Ascending aorta (tissue), 2 donors: ENCODE results near the gene XPO6. TPM values are rescaled to one million over a fixed set of nuclear protein-coding genes. Genes with fewer than 3 reads are reported as not detected.
A peak's percentile ranks its signal among the peaks of the same experiment; 100 is the strongest.

Source experiments
- DNase-seq, 2 donors: peaks; one replicate each; pipeline ENCODE4 v3.0.0-alpha.2; 2019; ENCODE audit warnings: low spot score in 2 of 2
- H3K27ac ChIP-seq, 2 donors: fragments of 200-600 bp; sonication (generic); one replicate each; pipeline ENCODE4 v1.5.1; 2016 to 2017; ENCODE audit warnings: mild to moderate bottlenecking in 1 of 2
- H3K27me3 ChIP-seq: fragments of 200-600 bp; sonication (generic); one replicate; pipeline ENCODE4 v1.5.1; 2017
- H3K36me3 ChIP-seq, 2 donors: fragments of 200-600 bp; sonication (generic); one replicate each; pipeline ENCODE4 v1.5.1; 2016
- H3K4me1 ChIP-seq, 2 donors: fragments of 200-600 bp; sonication (generic); one replicate each; pipeline ENCODE4 v1.5.1; 2016 to 2017; ENCODE audit warnings: mild to moderate bottlenecking in 1 of 2
- H3K4me3 ChIP-seq, 2 donors: fragments of 200-600 bp; sonication (generic); one replicate each; pipeline ENCODE4 v1.5.1; 2016 to 2017; ENCODE audit warnings: mild to moderate bottlenecking in 1 of 2
- H3K9me3 ChIP-seq, 2 donors: fragments of 200-600 bp; sonication (generic); one replicate each; pipeline ENCODE4 v1.5.1; 2016
- intact Hi-C: fragments of 100-400 bp; cut with DNase I; formaldehyde crosslinking; loops from one replicate; pipeline ENCODE4 v1.15.1; 2023
- total RNA-seq: library from RNA; depleted of rRNA; stranded (reverse); fragments of >200 nt; gene quantifications from one replicate; pipeline ENCODE4 v1.1.0, GENCODE V29; 2016
- TF ChIP-seq, protein P1 (sequence below), 3 experiments: fragments of 200-600 bp in 2 of 3; fragments of 450-650 bp in 1 of 3; sonication (generic) in 2 of 3; IDR thresholded peaks; one replicate each; pipeline ENCODE4 v1.5.1; 2016 to 2019; ENCODE audit warnings: antibody characterized with exemption in 3 of 3, mild to moderate bottlenecking in 1 of 3, moderate library complexity in 1 of 3

XPO6 gene
- total RNA-seq, 1 donor from 2014 or later, result 180 TPM

DNA sequence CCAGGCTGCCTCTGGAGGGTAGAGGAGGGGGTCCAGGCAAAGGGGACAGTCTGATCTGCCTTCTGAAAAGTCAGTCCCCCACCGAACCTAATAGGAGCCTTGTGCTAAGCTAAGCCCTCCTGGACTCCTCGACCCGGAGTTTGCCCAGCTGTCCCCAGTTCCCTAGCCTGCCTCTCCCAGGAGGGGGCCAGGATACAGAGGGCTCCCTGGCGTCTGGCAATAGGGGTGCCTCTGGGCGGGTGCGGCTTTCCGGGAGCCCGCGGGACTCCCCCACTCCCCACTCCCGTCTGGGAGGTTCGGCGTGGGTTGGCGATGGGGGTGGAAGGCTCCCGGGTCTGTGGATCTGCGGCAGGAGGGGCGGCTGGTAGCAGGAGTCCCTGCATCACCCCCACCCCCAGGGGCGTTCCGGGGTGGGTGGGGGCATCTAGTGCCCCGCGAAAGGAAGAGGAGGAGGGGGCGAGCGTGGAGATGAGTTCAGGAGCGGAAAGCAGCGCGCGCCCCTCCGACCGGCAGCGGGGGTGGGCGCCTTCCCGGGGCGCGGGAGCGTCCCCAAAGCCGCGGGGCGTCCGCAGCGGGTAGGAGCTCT lies 149.4 kb downstream of the XPO6 start:
- peak overlapping the region; percentile 58 to 64 for H3K27ac ChIP-seq
- no peak for DNase-seq
- no peaks in the 10 kb centered on the region for H3K36me3 ChIP-seq
- H3K4me1 ChIP-seq, result peaks cover 3 to 14% of the 10 kb centered on the region in 2 donors
- intact Hi-C loops, result no loop called here
- TF ChIP-seq, protein P1, sequence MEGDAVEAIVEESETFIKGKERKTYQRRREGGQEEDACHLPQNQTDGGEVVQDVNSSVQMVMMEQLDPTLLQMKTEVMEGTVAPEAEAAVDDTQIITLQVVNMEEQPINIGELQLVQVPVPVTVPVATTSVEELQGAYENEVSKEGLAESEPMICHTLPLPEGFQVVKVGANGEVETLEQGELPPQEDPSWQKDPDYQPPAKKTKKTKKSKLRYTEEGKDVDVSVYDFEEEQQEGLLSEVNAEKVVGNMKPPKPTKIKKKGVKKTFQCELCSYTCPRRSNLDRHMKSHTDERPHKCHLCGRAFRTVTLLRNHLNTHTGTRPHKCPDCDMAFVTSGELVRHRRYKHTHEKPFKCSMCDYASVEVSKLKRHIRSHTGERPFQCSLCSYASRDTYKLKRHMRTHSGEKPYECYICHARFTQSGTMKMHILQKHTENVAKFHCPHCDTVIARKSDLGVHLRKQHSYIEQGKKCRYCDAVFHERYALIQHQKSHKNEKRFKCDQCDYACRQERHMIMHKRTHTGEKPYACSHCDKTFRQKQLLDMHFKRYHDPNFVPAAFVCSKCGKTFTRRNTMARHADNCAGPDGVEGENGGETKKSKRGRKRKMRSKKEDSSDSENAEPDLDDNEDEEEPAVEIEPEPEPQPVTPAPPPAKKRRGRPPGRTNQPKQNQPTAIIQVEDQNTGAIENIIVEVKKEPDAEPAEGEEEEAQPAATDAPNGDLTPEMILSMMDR (IDR thresholded peaks at IDR 0.05), result no peak
- H3K9me3 ChIP-seq, result no peaks in the 10 kb centered on the region
- peak overlapping the region; percentile 54 to 85 for H3K4me3 ChIP-seq
- H3K27me3 ChIP-seq, result no peaks in the 10 kb centered on the region

DNA sequence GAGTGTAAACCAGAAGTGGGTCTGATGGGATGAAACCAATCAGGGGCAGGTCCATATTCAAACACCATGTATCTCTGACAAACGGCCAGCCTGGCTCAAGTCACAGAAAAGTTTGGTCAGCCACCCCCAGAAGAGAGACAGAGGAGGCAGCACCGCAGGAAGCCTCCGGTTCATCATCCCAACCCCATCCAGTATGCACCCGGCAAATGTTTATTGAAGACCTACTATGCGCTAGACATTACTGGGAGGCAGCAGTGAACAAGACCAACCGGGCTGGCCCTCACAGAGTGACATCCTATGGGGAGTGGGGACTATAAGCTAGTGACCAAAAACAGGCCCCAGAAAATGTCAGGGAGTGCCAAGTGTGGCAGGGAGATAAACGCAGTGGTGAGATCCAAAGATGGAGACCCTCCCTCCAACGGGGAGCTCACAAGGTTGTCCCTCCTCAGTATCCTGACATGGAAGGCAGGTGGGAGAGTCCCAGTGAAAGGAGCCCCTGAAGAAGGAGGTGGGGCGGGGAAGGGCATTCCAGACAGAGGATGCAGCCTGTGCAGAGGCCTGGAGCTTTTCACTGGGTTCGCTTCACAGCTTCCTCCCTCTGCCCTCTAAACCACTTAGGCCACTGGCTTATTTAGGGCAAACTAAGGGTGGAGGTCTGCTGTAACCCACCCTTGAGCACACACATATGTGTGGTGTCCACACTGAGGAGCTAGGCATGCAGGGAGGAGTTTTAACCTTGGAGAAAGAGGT lies 150.2 kb downstream of the XPO6 start:
- Histone ChIP-seq H3K4me1 (peaks cover 3 to 14% of the 10 kb centered on the region in 2 donors), H3K27ac (peak overlapping the region in 1 of 2 donors; percentile 64), H3K9me3 (no peaks in the 10 kb centered on the region), H3K27me3 (no peaks in the 10 kb centered on the region), H3K36me3 (no peaks in the 10 kb centered on the region), H3K4me3 (peak overlapping the region in 1 of 2 donors; percentile 85)
- TF ChIP-seq, protein P1 (IDR thresholded peaks at IDR 0.05), result no peak
- intact Hi-C loops, result loop anchor here (1.0 kb wide), 1 partner anchor 18 kb away; no protein-coding TSS in a partner anchor
- DNase-seq, result no peak

DNA sequence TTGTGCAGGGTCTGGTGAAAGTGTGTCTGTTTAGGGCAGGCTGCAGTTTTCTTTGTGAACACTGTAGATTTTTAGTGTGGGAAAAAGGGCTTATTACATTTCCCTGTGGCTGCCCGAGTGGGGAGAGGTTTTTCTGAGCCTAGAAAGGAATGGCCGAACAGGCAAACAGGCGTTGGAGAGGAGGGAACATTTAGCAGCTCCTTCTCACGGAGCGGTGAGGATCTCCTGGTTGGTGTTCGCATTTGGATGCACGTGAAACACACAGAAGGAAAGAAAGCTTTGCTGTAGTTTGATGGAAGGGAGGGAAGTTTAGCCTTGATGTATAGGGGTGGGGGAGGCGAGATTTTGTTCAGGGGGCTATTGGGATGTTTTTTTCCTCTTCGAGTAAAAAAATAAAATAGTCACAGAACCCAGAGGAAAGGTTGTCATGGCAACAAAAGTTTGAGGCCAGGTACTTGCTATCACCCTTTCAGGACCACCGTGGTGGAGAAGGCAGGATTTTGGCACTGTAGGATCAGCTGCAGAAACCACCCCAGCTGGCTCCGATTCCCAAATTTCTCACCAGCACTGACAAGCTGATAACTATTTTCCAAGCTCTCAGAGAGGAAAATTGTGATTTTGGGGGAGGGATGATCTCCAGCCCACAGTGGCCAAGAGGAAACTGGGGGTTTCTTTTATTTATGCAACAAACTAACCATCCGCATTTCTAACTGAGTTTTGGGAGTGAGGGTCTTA lies 151.8 kb downstream of the XPO6 start:
- TF ChIP-seq, protein P1 (IDR thresholded peaks at IDR 0.05), result no peak
- no peak for DNase-seq
- intact Hi-C loops, result no loop called here
- Histone ChIP-seq H3K27me3 (no peaks in the 10 kb centered on the region), H3K4me1 (peaks cover 3 to 14% of the 10 kb centered on the region in 2 donors), H3K4me3 (peak overlapping the region in 1 of 2 donors; percentile 85), H3K36me3 (no peaks in the 10 kb centered on the region), H3K27ac (peak overlapping the region; percentile 37 to 40), H3K9me3 (no peaks in the 10 kb centered on the region)

DNA sequence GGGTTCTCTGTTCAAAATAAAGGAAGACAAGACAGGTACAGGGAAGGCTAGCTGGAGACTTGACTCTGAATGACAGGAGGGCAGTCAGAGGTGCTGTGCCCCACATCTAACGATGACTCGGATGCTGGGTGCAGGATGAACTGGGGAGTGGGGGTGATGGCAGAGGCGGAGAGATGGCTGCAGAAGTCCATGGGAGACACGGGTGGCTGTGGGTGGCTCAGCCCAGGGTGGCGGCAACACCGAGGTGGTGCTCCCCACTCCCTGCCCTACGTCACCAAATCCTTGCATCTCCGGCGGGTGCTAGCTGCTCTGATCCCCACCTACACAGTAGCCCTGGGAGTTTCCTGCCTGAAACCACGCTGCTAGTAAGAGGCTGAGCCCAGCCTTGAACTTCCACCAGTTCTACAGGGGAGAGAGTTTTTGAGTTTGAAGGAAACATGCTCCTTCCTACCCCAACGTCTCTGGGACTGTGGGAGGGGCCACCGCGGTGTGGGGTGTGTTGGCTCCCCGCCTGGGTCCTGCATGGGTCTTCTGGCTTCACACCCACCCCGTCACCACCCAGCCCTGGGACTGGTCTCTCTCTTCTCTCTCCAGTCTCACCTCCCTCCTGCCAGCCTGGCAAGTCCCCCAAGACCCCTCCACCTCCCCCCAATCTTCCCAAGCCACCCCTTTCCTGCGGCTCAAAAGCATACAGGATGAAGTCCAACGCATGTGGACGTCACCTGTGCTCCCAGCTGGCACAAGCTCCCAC lies 152.8 kb downstream of the XPO6 start:
- H3K9me3 ChIP-seq, result no peaks in the 10 kb centered on the region
- intact Hi-C loops, result no loop called here
- no peak for DNase-seq
- TF ChIP-seq, protein P1 (IDR thresholded peaks at IDR 0.05), result no peak
- H3K4me1 ChIP-seq, result peaks cover 3 to 14% of the 10 kb centered on the region in 2 donors
- H3K27ac ChIP-seq, result no peak overlapping the region
- no peak overlapping the region for H3K4me3 ChIP-seq
- H3K36me3 ChIP-seq, result no peaks in the 10 kb centered on the region
- no peaks in the 10 kb centered on the region for H3K27me3 ChIP-seq

DNA sequence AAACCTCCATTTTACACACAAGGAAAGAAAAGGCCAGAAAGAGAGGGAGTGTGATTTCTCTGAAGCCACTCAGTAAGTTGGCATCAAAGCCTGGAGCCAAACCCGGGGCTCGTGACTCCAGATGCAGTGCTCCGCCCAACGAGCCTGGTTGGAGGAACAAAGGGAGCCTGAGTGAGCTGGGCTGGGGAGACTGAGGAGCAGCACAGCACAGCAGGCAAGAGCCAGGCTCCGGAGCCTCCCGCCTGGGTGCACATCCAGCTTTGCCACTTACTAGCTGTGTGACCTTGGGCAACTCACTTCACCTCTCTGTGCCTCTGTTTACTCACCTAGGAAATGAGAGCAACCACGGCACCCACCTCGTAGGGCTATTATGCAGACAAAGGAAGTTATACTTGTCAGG lies 153.8 kb downstream of the XPO6 start:
- intact Hi-C loops, result no loop called here
- Histone ChIP-seq H3K27ac (no peak overlapping the region), H3K27me3 (no peaks in the 10 kb centered on the region), H3K4me3 (no peak overlapping the region), H3K9me3 (no peaks in the 10 kb centered on the region), H3K4me1 (peaks cover 0 to 11% of the 10 kb centered on the region in 2 donors), H3K36me3 (no peaks in the 10 kb centered on the region)
- no peak for DNase-seq
- TF ChIP-seq, protein P1 (IDR thresholded peaks at IDR 0.05), result no peak
